Hematopoietic multipotent progenitor cell (in vitro differentiated cells): ENCODE data around the gene GPX1. TPM values are rescaled to one million over a fixed set of nuclear protein-coding genes. Genes with fewer than 3 reads are reported as not detected.
"Not testable (repeated sequence)": the region's sequence is repeated elsewhere in the genome, so short reads cannot be mapped to it uniquely, and the experiment has no call there.

Source experiments
- DNase-seq, 3 donors: peaks; one replicate each; pipeline ENCODE4 v3.0.0-alpha.2; 2011 to 2015; ENCODE audit warnings: low read depth in 2 of 3, low spot score in 2 of 3
- total RNA-seq: library from RNA; depleted of rRNA; stranded (reverse); fragments of >200 nt; gene quantifications from one replicate; pipeline ENCODE4 v1.2.3, GENCODE V29; 2012

GPX1 gene
- total RNA-seq, 1 donor = 550 TPM

DNA sequence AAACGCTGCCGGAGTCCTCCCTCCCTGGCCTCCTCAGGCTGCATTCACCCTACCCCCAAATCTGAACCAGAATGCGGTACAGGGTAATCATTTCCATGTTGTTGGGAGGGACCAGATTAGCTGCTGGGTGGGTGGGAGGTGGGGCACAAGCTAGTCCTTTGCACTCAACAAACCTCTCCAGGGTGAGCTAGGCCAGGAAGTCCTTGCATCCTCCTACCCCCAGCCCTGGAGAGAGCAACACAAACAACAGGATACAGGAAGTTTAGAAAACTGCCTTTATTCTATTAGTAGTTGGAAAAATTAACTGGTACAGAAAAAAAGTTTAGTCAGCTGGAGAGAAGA is 702 bp upstream of the GPX1 start:
- no peak for DNase-seq

DNA sequence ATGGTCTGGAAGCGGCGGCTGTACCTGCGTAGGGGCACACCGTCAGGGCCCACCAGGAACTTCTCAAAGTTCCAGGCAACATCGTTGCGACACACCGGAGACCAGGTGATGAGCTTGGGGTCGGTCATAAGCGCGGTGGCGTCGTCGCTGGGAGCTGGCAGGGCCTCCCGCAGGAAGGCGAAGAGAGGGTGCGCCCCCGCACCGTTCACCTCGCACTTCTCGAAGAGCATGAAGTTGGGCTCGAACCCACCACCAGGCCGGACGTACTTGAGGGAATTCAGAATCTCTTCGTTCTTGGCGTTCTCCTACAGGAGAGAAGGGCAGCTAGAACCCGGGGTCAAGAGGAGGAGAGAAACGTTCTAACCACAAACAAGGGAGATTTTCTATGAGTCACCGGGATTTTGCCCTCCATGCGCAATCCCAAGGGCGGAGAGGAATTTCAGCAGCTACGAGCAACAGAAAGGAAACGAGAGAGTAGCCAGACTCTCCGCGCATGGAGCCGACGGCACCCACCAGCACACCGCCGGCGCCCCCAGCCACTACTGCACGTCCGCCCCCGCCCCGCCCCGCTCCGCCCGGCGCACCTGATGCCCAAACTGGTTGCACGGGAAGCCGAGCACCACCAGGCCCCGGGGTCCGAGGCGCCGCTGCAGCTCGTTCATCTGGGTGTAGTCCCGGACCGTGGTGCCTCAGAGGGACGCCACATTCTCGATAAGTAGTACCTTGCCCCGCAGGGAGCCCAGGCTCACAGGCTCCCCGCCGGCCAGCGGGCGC is 523 bp downstream of the GPX1 start:
- peak in 1 of 3 donors; percentile 32 for DNase-seq

DNA sequence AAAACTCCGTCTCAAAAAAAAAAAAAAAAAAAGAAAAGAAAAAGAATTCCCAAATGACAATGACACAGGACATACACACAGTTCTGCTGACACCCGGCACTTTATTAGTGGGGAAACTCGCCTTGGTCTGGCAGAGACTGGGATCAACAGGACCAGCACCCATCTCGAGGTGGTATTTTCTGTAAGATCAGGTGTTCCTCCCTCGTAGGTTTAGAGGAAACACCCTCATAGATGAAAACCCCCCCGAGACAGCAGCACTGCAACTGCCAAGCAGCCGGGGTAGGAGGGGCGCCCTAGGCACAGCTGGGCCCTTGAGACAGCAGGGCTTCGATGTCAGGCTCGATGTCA is 1.1 kb downstream of the GPX1 start:
- DNase-seq = peak in 1 of 3 donors; percentile 37

DNA sequence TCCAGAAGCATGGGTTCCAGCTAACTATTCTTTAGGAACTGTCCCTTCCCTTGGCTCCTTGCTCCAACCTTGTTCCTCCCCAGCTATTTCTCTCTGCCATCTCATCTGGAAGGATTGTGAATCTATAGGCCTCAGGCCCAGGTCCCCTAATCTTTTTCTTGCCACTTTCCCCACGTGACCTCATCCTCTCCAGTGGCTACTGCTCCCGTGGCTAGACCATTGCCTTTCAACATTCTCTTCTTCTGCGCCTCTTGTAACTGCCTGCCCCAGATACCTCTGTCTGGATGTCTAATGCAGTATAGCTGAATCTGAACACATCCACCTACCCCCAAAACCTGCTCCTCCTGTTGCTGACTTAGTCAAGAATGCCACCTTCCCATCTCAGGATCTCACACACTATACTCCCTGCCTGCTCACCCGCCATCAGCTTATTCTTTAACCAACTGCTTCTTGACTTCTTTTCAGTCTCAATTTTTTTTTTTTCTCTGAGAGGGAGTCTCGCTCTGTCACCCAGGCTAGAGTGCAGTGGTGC is 5.2 kb downstream of the GPX1 start:
- no peak for DNase-seq

DNA sequence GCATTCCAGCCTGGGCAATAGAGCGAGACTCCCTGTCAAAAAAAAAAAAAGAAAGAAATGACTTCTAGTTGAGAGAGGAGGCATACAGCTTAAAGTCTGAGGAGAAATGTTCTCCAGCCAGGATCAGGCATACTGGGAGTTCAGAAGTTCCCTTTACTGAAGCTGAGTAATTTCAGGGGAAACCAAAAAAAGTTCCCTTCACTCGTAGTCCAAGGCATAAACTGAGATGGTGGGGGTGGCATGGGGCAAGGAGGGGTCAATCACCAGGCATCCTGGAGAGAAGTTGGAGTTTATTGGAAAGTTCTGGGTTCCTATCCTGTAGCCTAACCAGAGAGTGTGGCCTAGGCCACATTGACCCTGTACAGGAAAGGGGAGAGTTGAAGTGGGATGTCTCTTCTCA is 5.9 kb downstream of the GPX1 start:
- DNase-seq = no peak

DNA sequence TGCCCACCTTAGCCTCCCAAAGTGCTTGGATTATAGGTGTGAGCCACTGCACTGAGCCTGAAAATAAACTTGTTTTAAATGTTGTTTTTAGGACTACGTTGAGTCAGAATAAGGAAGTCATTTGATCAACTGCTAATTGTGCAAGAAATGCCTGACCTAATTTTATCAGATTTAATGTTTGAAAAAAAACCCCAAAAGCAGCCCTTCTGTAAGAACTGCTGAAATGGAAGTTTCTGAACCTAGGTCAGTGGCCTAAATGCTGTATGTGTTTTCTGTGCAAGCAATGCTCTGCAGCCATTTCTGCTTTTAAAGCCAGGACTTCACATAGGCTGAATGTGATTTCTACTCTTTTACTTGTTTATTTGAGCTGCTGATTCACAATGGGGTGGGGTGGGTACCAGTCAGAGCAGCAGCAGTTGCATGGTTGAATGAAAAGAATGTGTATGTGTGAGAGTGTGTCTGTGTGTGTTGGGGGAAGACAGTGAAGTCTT is 6.6 kb downstream of the GPX1 start:
- peak in 1 of 3 donors; percentile 60 for DNase-seq

DNA sequence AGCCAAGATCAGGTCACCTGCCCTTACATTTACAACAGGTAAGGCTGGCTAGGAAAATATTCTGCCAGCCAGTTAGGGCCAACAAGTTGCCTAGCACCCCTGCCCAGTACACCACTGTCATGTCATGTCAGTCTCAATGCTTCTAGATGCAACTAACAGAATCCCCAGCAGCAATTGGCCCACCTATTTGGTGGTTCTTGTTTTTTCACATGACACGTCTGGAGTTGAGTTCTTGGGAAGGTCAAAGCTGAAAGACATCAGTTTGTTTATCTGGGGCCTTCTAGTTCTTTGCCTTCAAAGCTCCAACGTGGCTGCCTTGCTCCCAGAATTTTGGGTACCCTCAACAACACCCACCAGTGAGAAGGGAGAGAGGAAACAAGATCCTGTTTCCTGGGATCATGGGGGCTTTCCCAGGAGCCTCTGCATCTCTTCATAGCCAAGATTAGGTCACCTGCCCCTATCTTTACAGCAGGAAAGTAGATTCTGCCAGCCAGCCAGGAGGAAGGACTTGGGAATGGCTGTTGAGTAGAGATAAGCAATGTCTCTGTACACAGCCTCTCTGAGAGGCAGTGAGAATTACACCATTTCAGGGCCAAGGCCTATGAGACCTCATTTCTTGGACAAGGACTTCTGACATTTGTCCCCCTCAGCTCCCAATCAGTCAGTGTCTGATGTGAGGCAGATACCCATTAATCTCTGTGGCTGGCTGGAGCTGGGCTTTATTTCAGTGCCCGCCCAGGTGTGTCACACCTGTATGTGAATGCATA is 8.6 kb downstream of the GPX1 start:
- peak in 1 of 3 donors; percentile 52 for DNase-seq

DNA sequence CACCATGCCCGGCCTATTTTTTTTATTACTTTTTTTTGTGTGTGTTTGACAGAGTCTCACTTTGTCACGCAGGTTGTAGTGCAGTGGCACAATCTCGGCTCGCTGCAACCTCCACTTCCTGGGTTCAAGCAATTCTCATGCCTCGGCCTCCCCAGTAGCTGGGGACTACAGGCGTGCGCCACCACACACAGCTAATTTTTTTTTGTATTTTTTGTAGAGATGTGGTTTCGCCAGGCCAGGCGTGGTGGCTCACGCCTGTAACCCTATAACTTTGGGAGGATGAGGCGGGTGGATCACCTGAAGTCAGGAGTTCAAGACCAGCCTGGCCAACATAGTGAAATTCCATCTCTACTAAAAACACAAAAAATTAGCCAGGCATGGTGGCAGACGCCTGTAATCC is 9.8 kb downstream of the GPX1 start:
- DNase-seq = not testable (repeated sequence)

DNA sequence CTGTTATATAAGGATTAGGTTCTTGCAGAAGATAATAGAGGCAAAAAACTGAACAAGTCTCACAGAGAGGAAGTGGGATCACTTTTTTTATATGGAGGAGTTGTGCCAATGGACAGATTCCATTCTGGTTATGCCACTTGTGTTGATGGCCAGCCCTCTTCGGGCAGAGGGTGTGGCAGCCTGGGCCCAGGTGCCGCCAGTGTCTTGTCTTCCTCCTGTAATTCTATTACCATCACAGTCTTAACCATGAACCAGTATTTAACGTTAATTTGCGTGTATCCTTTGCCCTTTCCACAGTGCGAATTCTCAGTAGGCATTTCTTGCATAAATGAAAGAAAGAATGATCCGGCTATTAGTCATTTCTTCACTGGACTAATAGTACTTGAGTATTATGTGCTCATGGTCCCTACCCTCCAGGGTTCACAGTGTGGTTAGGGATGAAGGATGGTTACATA is 11.3 kb downstream of the GPX1 start:
- DNase-seq = no peak

DNA sequence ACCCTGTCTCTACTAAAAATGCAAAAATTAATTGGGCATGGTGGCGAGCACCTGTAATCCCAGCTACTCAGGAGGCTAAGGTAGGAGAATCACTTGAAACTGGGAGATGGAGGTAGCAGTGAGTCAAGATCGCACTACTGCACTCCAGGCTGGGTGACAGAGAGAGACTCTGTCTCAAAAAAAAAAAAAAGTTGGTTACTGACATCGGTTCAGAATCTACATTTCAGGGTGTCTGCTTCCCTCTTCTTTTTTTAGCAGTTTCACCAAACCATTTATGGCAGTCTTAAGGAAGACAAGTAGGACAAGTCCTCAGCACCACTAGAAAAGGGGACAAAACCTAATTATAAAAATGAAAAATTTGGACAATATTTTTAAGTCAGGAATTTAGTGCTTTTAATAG is 15.0 kb downstream of the GPX1 start:
- peak in 1 of 3 donors; percentile 43 for DNase-seq

DNA sequence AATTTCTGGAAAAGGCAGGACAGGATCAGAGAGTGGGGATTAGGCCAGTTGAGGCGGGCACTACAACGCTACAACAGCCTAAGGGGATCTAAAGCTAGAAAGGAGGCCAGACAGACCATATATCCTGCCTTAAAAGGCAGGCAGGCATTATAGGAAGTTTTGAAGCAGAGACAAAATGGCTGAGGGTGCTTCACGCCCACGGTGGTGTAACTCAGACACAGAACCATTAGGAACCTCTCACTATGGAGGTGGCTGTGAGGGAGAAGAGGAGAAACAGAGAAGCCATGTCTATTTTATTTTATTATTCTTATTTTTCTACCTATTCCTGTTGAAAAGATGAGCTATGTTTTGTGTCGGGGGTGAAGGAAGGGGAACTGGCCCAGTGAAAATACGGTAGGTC is 16.2 kb downstream of the GPX1 start:
- DNase-seq = no peak

DNA sequence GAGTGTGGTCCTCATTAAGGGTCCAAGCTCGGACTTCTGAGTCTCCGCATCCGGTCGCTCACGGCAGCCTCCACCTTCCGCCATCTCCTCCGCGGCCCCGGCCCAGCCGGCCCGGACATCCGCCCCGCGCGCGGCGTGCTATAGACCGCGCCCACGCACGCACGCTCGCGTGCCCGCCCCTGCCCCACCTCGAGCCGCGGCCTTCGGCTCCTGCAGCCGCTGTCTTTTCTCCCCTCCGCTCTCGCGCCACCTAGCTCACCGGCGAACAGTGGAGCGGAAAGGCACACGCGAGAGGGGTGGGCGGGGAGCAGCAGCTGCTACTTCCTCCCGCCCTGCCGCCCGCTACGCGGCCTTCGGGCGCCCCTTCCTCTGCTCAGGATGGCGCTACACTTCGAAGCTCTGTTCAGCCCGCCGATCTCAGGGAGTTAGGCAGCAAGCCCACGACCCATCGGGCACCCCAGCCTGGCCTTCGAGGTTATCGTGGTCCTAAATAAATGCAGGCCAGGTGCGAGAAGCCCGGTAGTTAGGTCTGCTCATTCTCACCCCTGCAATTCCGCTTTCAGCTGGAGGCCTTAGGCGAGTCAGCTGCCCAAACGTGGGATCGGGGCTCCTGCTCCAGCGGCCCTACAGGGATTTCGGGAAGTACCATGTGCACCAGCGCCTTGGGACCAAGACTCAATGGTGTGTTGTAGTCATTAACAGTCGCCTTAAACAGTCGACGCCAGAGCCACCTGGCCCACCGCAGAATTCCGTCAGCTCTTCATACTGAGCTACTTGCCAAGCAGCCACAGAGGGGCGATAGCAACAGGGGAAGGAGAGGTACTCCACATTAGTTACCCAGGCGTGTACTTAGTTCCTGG is 18.0 kb downstream of the GPX1 start, which contains the start of gene USP4:
TSS of gene USP4 (minus strand) at position 113 of the 860 bp plus-strand sequence. CDS start at position 84, 29 bp downstream.
- peak; percentile 82 to 97 (median 94) for DNase-seq

DNA sequence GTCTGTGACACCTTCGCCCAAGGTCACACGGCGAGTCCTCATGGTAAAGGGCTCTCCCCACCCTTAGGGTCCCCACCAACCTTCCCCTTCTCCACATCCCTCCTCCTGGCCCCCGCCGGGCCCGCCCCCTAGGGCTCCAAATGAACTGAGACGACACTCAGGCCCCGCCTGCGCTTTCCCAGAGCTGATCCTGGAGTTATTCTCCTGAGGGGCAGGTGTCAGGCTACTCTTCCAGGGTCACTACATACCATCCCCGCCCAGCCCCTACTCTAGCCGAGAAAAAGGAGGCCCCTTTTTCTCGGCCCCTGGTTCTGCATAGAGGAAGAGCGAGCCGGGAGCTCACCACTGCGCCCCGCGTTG is 18.6 kb downstream of the GPX1 start:
- no peak for DNase-seq

DNA sequence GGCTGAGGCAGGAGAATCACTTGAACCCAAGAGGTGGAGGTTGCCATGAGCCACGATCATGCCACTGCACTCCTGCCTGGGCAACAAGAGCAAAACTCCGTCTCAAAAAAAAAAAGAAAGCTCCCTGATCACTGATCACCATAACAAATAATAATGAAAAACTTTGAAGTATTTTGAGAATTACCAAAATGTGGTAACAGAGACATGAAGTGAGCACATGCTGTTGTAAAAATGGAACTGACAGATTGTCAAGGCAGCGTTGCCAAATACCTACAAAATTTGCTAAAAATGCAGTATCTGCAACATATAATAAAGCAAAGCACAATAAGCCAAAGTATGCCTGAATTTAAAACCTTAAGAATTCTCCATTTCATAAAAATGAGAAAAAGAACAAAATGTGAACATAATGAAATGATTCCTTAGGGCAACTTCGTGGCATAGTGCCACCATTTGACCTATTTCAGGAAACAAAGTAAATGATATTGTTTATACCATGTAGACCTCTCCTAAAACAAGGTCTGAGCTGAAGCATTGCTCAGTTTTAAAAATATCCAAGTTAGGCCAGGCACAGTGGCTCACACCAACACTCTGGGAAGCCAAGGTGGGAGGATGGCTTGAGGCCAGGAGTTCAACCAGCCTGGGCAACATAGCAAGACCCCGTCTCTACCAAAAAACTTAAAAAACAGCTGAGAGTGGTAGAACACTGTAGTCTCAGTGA is 24.1 kb downstream of the GPX1 start:
- DNase-seq = no peak

DNA sequence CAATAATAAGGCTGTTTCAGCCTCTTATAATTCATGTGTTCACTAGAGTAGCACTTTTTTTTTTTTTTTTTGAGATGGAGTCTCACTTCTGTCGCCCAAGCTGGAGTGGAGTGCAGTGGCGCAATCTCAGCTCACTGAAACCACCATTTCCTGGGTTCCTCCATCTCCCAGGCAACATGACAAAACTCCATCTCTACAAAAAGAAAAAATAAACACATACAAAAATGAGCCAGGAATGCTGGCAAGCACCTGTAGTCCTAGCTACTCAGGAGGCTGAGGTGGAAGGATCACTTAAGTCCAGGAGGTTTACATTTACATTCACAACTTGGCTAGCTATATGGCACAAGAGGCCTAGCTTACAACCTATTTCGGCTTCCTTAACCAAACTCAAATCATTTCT is 25.1 kb downstream of the GPX1 start:
- DNase-seq = no peak

DNA sequence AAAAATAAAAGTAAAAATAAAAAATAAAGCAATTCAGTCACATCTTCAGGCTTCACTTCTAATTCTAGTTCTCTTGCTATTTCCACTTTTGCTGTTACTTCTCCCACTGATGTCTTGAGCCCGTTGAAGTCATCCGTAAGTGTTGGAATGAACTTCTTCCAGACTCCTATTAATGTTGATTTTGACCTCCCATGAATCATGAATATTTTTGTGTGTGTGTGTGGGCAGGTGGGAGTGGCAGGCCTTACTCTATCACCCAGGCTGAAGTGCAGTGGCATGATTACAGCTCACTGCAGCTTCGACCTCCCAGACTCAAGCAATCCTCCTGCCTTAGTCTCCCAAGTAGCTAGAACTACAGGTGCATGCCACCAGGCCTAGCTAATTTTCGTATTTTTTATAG is 29.0 kb downstream of the GPX1 start:
- no peak for DNase-seq

DNA sequence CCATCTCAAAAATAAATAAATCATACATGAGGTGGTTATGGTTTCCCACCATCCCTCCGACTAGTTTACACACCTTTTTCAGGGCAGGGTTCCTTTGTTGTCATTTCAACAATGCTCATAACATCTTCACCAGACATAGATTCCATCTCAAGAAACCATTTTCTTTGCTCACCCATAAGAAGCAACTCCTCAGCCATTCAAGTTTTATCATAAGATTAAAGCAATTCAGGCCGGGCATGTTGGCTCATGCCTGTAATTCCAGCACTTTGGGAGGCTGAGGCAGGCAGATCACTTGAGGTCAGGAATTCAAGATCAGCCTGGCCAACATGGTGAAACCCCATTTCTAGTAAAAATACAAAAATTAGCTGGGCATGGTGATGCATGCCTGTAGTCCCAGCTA is 29.8 kb downstream of the GPX1 start:
- DNase-seq = not testable (repeated sequence)

DNA sequence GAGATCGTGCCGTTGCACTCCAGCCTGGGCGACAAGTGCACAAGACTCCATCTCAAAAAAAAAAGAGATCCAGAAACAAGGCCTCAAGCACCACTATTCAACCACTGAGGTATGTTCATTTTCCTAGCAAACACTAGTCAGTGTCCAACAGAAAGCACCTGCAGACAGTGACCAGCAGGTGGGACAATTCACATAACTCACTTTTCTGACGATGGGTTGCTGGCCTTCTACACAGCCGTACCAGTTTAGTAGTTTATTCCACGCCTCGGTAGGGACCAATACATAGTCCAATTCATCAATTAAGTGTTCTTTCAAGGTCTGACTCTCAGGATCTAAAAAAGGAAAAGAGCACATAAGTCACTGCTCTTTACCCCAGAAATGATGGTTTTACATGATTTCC is 30.7 kb downstream of the GPX1 start:
- DNase-seq = peak in 1 of 3 donors; percentile 29

DNA sequence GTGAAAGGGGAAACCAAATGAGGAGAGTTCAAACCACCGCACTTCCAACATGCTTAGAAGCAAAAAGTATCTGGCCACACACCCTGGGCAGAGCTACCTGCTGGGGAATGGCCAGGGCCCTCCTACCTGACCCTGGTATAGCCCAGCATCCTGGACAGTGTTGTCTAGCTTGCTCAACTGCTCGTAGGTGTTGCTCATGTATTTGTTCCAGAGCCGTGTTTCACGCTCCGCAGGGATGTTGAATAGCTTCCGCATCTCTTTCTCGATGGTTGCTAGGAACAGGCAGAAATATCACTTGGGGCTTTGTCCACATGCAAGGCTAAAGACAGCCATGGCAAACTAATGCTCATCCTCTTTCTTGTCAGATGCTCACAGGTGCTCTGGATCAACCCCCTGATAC is 33.4 kb downstream of the GPX1 start:
- DNase-seq = no peak
